SW480 (cell line): Measurements from ENCODE around the gene LPO.

Experiments used
- DNase-seq: peaks from one replicate; pipeline ENCODE4 v3.0.0-alpha.2; 2016; ENCODE audit warnings: low spot score

LPO gene

DNA sequence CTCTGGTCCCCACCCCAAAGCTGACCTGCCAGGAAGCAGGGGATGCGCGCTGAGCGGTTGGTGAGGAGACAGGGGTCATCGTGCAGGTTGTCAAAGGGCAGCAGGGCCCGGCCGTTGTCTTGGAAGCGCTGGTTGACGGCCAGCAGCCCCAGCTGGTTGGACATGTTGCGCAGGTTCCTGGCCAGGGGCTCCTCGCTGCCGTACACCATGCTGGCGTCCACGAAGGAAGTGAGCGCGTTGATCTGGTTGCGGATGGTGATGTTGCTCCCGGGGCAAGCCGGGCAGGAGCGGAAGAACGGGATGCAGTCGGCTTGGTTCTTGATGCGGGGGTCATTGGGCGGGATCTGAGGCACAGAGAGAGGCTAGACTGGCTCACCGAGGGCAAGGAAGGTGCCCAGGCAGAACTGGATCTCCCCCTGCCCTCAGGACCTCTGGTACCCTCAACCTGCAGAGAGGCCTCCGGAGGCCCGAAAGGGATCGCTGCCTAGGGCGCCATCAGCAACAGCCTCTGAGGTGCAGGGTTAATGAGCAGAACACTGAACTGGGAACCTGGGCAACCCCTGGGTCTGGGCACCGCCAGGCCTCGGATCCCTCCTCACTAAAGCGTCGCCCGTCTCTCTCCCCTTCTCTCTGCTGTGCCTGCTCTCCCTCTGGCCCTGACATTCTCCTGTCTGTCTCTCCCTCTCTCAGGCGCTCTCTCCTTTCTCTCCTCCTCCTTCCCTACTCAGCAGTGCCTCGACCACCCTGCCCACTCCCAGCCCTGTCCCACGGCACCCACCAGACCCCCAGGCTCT, 39.6 kb downstream of the LPO start:
- no peak for DNase-seq

DNA sequence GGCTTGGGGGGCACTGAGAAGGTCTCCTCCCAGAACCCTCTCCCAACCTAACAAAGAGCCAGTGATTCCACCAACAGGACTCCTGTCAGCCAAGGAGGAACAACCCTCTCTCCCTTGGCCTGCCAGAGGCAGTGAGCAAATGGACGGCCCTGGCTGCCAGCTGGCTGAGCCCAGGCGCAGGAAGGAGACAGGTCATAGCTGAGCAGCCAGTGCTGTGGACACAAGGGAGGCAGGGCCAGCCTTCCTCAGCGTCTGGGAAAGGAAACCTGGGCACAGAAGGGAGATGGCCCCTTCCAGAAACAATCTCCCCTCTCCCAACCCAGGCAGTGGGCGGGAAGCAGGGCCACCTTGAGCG, 40.3 kb downstream of the LPO start:
- DNase-seq: no peak

DNA sequence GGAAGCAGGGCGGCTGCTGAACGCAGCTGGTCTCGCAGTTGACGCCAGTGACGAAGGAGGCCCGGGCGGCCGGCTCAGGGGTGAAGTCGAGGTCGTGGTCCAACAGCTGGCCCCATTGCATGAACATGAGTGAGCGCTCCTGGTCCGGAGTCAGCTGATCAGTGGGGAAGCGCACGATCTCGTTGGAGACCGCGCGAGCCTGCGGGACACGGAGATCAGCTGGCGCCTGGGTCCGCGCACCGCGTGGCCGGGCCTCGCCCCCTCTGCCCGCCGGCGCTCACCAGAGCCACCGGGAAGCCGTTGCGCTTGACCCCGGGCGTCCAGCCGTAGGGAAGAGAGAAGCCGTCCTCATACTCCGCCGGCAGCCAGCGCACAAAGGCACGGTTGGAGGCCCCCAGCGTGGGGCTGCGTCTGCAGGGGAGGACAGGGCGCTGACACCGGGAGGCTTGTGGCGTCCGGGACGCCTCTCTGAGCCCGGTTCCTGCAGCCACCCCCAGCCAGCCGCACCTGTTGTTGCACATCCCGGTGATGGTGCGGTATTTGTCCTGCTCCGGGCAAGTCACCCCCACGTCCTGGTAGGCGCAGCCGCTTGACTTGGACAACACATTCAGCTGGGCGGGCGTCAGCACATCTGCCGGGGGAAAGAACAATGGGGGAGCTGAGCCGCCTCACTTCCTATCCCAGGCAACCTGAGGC, 40.8 kb downstream of the LPO start:
- DNase-seq: no peak

DNA sequence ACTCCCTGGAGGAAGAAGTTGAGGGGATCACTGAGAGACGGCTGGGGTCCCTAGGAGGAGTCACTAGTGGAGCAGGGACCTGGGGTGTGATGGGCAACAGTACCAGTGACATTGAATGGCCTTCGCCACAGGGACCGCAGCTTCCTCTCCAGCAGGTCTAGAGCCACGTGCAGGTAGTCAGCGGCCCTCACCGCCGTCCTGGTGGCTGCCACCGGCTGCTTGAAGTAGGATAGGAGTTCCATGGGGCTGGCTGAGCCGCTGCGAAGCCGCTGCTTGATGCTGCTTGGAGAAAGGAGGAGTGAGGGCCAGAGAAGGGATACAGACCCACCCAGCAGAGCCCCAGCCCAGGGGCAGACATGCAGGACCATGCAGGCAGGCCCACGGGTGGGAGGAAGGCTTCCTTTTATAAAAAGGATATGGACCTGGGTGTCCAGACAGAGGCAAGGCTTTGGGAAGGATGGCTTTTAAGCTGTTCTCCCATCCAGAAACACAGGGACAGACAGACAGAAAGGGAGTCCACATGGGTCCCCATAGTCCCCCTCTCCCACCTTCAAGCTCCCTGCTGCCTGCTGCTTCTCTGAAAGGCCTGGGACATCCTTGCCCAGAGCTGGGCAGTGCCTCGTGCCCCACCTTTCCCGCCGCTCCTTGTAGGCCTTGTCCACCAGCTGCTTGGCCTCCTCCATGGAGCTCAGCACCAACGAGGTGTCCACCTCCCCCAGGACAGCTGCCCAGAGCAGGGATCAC, 41.5 kb downstream of the LPO start:
- no peak for DNase-seq

DNA sequence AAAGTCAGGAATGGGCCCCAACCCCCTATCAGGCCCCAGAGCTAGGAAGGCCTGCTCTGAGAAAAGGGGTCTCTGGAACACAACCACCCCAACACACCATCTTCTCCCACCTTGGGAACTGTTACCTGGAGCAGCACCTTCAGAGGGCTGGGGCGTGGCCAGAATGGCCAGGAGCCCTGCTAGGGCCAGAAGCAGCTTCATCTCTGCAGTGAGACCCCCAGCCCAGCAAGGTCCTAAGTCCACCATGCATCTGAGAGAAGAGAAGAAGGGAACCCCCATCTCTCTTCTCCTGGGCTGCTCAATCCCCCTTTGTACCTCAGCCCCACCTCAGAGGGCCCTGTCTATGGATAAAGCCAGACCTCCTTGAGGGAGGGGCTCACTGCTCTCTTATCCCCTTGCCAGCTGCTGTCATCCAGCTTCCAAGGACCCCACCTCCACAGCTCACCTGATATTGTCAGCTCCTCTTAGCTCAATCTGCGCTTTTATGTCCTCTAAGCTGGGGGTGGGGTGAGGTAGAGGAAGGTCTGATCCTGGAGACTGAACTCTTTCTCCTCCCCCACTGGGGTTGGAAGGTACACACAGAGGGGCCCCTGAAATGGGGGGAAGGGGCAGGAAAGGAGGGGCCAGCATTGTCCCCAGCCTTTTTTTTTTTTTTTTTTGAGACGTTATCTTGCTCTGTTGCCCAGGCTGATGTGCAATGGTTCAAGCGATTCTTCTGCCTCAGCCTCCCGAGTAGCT, 42.3 kb downstream of the LPO start, which contains the start of gene MPO:
Gene MPO (minus strand): TSS at position 456 of the 738 bp plus-strand sequence. CDS start 177 bp downstream, at position 279.
- no peak for DNase-seq

DNA sequence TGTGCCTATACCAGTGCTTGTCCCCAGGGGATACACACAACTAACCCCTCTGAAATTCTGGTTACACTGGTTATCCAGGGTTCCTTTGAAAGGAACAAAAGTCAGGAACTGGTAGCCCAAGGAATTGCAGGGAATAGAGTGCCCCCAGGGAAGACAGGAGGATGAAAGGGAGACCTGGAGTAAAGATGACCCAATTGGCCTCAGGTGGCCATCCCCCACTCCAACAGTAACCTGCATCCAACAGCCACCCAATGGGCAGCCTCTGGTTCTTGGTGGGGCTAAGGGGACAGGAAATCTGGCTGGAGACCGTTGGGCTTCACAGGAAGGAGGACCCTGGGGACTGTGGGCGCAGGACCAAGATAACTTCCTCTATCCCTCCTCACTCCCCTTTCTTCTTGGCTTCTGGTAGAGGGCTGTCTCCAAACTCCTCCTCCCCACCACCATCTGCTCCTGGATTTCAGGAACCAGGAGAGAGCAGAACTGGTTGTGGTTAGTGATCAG, 43.2 kb downstream of the LPO start:
- no peak for DNase-seq

DNA sequence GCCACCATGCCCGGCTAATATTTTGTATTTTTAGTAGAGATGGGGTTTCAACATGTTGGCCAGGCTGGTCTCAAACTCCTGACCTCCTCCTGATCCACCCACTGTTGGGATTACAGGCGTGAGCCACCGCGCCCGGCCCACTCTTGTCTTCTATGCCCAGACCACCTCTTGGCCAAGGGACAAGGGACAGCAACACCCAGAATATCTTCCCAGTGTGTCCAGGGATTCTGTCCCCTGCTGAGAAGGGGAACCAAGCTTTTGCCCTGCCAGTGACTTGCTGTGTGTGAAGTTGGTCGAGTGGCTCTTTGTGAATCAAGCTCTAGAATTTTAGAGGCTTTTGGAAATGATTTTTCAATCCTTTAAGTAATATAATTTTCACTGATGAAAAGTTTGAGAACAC, 44.1 kb downstream of the LPO start:
- no peak for DNase-seq

DNA sequence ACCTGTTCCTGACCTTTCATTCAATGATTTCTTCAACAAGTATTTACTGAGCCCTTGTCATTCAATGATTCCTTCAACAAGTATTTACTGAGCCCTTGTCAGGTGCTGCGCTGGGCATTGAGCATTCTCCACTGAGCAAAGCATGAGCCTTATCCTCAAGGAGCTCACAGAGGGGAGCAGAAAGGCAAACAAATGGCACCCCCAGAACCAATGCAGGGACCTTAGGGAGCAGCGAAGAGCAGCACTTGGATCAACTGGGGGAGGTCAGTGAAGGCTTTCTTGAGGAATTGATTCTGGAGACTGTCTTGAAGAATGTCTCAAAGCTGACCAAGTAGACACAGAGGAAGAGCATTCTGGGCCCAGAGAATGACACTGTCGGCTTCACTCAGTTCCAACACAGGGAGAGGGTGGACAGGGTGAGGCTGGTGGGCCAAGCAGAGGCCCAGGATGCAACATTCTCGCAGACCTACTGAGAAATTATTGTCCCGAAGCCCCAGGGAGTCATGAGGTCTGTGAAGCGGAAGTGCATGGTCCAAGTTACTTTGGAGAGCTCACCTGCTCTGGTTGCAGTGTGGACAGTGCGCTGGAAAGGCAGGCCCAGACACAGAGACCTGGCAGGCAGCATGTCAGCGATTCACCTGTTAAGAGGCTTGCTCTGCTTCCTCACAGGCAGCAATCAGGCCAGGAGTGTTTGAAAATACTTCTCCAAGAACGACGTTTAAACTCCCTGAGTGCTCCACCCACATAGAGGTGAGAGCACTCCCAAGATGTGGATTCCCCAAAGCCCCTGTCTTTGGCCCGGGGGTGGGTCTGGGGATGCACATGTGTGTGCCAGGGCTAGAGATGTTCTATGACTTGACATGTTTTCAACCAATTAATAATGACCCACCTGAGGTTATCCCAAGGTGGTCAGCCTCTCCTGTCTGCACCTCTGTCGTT, 45.6 kb downstream of the LPO start:
- no peak for DNase-seq

DNA sequence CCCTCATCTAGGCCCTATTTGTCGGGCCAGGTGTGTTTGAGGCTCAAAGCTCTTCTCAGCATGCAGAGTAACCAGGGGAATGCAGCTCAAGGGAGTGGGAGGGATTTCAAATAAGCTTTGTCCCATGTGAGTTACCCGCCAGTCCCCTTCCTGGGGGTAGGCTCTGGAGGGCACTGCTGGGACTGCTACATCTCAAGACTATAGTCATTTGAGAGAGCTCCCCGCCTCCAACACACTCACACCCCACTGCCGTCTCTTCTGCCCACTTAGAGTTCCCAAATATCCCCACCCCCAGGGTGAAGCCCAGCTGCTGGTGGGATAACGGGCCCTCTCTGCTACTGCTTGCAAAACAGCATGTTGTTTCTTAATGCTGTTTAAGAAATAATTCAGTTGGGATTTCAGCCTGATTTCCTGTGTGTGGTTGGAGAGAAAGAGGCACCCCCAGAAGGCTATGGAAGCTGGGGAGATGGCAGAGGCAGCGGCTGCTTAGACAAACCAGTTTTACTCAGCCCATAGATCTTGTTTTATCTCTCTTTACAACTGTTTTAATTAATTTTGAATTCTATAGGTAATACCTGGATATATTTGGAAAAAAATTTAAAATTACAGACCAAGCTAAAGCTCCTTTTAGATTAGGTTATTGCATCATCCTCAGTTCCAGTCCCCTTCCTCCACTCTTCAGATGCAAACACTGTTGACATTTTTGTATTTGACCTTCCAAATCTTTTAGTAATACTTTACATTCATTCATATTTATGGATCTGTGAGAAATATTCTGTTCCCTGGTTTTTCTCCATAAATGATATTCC, 46.4 kb downstream of the LPO start:
- no peak for DNase-seq

DNA sequence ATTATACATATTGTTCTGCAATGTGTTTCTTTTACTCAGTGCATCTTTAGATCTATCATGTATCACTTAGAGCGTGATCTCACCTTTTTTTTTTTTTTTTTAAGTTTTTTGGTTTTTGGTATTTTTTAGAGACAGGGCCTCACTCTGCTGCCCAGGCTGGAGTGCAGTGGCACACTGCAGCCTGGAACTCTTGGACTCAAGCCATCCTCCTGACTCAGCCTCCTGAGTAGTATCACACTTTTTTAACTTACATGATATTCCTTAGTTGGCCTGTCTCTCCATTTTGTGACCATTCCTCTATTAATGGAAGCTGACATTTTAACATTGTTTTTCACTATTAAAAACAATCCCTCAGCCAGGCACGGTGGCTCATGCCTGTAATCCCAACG, 47.0 kb downstream of the LPO start:
- DNase-seq: no peak

DNA sequence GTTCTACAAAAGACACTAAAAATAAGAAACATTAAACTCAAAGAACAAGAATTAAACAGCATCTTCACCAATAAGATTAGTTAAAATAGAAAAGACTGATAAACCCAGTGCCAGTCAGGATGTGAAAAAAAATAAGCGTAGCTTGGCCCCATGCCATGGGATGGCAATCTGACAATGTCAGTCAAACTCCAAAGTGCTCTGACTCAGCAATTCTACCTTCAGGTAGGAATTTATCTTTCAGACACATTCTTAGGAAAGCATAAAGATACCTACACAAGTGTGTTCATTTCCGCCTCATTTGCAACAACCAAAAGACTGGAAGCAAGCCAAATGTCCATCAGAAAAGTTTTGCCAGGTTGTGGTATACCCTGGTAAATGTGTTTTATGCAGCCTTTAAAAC, 51.5 kb downstream of the LPO start:
- DNase-seq: peak; percentile 46

DNA sequence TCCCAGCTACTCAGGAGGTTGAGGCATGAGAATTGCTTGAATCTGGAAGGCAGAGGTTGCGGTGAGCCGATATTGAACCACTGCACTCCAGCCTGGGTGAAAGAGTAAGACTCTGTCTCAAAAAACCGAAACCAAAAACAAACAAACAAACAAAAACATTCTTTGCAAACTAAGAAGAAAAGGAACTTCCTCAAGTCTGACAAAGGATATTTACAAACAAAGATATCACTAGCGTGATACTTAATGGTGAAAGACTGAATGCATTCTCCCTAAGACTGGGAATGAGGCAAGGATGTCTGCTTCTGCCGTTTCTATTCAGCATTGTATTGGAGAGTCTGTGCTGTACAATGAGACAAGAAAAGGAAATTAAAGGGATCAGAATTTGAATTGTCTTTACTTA, 52.9 kb downstream of the LPO start:
- no peak for DNase-seq

DNA sequence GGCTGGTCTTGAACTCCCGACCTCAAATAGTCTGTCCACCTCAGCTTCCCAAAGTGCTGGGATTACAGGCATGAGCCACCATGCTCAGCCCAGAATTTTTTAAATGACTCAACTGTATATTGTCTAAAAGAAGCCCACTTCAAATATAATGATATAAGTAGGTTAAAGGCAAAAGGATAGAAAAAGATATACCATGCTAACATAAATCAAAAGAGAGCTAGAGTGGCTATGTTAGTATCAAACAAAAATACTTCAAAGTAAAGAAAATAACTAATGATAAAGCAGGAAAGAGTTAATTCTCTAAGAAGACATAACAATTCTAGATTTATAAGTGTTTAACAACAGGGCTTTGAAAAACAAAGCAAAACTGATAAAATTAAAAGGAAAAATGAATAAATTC, 55.6 kb downstream of the LPO start:
- DNase-seq: no peak

DNA sequence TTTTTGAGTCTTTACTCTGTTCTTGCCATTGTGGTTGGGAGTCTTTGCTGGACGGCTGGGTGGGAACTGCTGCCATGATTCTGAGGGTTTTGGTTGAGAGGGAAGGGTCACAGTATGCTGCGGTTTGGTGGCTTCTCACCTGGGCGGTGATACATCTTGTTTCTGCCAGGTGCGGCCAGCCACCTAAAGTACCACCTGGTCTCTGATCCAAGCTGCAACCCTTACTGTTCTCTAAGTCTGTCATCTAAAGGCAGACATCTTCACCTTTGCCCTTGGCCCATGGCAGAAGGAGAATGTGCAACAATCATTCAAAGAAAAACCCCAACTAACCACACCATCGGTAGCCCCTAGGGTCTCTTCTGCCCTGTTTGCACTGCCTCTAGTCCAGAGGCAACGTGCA, 62.0 kb downstream of the LPO start:
- DNase-seq: no peak

DNA sequence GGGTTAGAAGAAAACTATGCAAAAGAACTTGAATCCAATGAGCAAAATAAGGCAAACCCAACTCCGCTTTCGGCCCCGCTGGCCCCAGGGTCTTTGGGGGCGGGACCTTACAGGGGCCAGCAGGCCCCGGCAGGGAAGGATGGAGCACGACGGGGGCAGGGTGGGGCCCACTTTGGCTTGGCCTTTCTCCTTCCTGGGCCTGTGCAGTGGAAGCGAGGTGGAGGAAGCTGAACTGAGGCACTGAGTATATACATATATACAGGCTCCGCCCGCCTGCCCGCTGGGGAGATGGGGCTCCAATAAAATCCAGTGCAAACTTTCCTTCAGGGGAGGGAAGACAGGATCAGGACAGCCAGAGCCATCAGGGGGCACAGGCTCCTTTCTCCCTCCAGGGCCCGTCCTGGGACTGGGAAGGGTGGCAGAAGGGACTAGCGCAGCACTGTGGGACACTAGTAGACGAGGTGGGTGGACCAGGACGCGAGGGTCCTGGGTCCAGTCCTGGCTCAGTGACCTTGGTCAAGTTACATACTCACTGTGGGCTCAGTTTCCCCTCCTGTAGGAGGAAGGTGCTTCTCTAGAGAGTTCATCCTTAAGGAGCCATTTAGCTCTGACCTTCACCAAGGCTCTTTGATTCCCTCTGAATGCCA, 63.2 kb downstream of the LPO start:
- no peak for DNase-seq

DNA sequence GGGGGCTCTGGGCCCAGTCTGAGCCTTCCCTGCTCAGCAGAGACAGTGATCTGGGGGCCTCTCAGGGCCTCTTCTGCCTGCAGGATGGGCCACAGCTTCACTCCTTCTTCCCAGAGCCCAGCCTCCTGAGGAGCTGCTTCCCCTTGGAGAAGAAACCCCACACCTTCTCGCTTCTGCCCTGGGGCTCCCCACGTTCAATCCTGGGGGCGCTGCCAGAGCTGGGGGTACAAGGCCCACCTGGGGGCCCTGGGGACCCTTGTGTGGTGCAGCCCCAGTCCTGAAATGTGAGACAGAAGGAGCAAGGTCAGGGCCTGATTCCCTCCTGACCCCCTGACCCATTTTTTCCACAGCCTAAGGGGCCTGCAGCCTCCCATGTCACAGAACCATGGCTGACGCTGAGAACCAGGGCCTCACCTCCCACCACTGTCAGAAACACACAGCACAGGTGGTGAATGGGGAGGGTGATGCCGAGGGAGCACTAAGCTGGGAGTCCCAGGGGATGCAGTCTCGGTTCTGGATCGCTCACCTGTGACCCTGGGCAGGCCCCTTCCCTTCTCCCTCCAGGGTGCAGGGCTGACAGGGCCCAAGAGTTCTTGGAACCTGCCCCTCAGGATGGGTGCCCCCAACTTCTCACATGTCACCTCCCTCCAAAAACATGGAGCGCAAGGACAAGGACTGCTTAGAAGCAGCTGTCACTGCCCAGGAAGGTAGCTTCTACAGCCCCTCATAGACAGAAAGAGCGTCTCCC, 64.0 kb downstream of the LPO start:
- no peak for DNase-seq

DNA sequence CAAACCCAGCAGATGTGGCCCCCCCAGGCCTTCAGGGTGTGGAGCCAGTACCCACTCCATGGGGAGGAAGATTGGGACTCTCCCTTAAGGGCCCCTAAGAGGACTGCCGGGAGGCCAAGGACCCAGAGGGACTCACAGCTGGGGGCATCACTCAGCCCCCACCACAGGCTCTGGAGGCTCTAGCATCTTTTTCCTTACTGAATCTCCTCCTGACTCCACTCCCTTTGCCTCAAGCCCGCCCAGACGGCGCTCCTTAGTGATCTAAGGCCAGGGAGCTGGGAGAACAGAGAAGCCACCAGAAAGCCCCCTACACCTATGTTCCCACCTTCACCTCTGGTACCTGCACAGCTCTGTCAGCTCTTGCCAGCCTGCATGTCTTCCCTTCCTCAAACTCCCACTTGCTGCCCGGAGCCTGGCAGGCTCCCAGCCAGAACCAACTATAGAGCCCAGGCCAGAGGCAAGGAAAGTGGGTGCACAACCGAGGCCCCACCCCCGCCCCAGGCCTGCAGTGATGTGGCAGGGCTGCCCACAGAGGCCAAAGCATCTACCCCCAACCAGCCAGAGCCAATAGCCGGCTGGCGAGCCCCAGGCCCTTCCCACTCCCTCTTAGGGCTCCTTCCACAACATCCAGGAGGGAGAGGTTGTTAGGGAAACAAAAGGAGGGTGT, 64.7 kb downstream of the LPO start:
- no peak for DNase-seq
